Uterus (tissue), 2 donors: ENCODE data around the gene SNTN.

Source experiments
- CTCF ChIP-seq, 4 experiments: fragments of 200-600 bp in 2 of 4; fragments of 450-650 bp in 2 of 4; sonication (generic) in 2 of 4; IDR thresholded peaks; one replicate each; pipeline ENCODE4 v1.5.1; 2016 to 2019; ENCODE audit warnings: antibody characterized with exemption in 4 of 4, mild to moderate bottlenecking in 2 of 4, moderate library complexity in 1 of 4
- POLR2A ChIP-seq, 2 donors: fragments of 450-650 bp; IDR thresholded peaks; one replicate each; pipeline ENCODE4 v1.6.1; 2016; ENCODE audit warnings: antibody characterized with exemption in 2 of 2, mild to moderate bottlenecking in 1 of 2, moderate library complexity in 1 of 2

DNA sequence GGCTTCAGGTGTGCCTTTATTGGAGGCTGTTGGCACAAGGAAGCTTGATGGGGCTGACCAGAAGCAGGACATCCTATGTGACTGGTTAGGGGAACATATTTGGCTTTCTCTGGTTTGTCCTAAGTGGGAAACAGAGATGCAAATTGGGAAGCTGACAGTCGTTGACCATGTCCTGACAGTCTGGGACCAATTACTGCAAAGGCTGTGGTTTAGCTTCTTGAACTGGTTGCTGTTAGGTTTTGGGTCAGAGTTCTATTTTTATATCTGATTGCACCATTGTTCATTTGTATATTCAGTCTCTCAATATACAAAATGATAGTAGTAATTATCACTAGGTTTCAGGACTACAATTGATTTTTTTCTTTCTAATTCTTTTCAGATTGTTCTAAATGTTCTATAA, 36.8 kb downstream of the SNTN start:
- TF ChIP-seq CTCF (IDR thresholded peaks at IDR 0.05) = no peak
- TF ChIP-seq POLR2A (IDR thresholded peaks at IDR 0.05) = no peak
